Neural progenitor cell (in vitro differentiated cells): ENCODE results near the gene PSG7.

Source experiments
- CTCF ChIP-seq: fragments of 200-600 bp; sonication (generic); IDR thresholded peaks from 2 replicates; pipeline ENCODE4 v1.5.1; 2017; ENCODE audit warnings: antibody characterized with exemption, mild to moderate bottlenecking
- EZH2 ChIP-seq: fragments of 200-600 bp; sonication (generic); IDR thresholded peaks from 2 replicates; pipeline ENCODE4 v1.6.1; 2017; ENCODE audit warnings: antibody characterized with exemption, mild to moderate bottlenecking, moderate library complexity
- EZH2phosphoT487 ChIP-seq: fragments of 200-600 bp; sonication (generic); IDR thresholded peaks from 2 replicates; pipeline ENCODE4 v1.6.1; 2017; ENCODE audit warnings: antibody characterized with exemption

- TF ChIP-seq EZH2phosphoT487 (no peak), EZH2 (no peak), CTCF (no peak)
These were observed 48.6 kb upstream of the PSG7 start for GRCh38 chr19:42985588-42985987.
